Measurements from ENCODE around the gene MBD6.

DNA sequence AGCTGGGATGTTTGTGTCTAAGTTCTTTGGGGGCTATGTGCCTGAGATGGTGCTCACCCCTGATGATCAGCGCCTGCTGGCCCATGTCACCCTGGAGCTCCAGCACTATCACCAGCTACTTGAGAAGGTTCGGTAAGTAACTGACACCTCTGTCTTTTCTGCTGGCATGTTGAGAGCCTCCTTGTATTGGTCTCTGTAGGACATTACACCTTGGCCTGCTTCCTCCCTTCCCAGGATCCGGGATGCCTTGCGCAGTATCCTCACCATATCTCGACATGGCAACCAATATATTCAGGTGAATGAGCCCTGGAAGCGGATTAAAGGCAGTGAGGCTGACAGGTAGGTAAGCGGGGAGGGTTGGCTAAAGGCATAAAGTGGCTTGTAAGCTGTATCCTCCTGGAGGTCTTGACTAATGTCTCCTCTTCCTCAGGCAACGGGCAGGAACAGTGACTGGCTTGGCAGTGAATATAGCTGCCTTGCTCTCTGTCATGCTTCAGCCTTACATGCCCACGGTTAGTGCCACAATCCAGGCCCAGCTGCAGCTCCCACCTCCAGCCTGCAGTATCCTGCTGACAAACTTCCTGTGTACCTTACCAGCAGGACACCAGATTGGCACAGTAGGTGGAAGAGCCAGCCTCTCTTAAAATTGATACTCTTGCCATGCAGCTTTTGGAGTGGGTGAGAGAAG is 7.8 kb upstream of the MBD6 start:
- TF ChIP-seq SUZ12 (IDR thresholded peaks at IDR 0.05): no peak
- TF ChIP-seq L3MBTL2 (conservative IDR thresholded peaks at IDR 0.05): no peak
- TF ChIP-seq FOXK2 (IDR thresholded peaks at IDR 0.05): no peak
- no peak for TF ChIP-seq FOXM1 (IDR thresholded peaks at IDR 0.05; ENCODE audit: borderline replicate concordance)
- TF ChIP-seq FOXA1 (IDR thresholded peaks at IDR 0.05): no peak
- TF ChIP-seq LEF1 (IDR thresholded peaks at IDR 0.05; ENCODE audit: borderline replicate concordance): no peak
- TF ChIP-seq SP1 (IDR thresholded peaks at IDR 0.05): no peak
- no peak for TF ChIP-seq ELF4 (IDR thresholded peaks at IDR 0.05)
- no peak for TF ChIP-seq NFRKB (IDR thresholded peaks at IDR 0.05)
- TF ChIP-seq BHLHE40 (IDR thresholded peaks at IDR 0.05; ENCODE audit: borderline replicate concordance): no peak
- TF ChIP-seq TARDBP (IDR thresholded peaks at IDR 0.05): no peak

Data from HEK293T (cell line).